HEK293T (cell line): Measurements from ENCODE around the gene ACP3.
"Not testable (repeated sequence)": the region's sequence is repeated elsewhere in the genome, so short reads cannot be mapped to it uniquely, and the experiment has no call there.

Experiments used
- ARNT ChIP-seq: fragments of 450-650 bp; IDR thresholded peaks from 2 replicates; pipeline ENCODE4 v1.6.1; 2017; ENCODE audit warnings: mild to moderate bottlenecking
- BHLHE40 ChIP-seq: fragments of 450-650 bp; IDR thresholded peaks from 2 replicates; pipeline ENCODE4 v1.6.1; 2016; ENCODE audit warnings: mild to moderate bottlenecking, moderate library complexity, borderline replicate concordance
- CTBP1 ChIP-seq: fragments of 450-650 bp; IDR thresholded peaks from 2 replicates; pipeline ENCODE4 v1.6.1; 2016; ENCODE audit warnings: borderline replicate concordance
- ELF4 ChIP-seq: fragments of 450-650 bp; IDR thresholded peaks from 2 replicates; pipeline ENCODE4 v1.6.1; 2017; ENCODE audit warnings: antibody characterized with exemption
- FOXM1 ChIP-seq: fragments of 450-650 bp; IDR thresholded peaks from 2 replicates; pipeline ENCODE4 v1.6.1; 2017; ENCODE audit warnings: mild to moderate bottlenecking, borderline replicate concordance
- HDGF ChIP-seq: fragments of 450-650 bp; IDR thresholded peaks from 2 replicates; pipeline ENCODE4 v1.6.1; 2017; ENCODE audit warnings: antibody characterized with exemption, borderline replicate concordance
- L3MBTL2 ChIP-seq: fragments of 450-650 bp; conservative IDR thresholded peaks from 2 replicates; pipeline ENCODE4 v1.6.1; 2016; ENCODE audit warnings: mild to moderate bottlenecking
- LEF1 ChIP-seq: fragments of 450-650 bp; IDR thresholded peaks from 2 replicates; pipeline ENCODE4 v1.6.1; 2017; ENCODE audit warnings: mild to moderate bottlenecking, borderline replicate concordance
- NFRKB ChIP-seq: fragments of 450-650 bp; IDR thresholded peaks from 2 replicates; pipeline ENCODE4 v1.6.1; 2016; ENCODE audit warnings: mild to moderate bottlenecking, moderate library complexity
- SP1 ChIP-seq: fragments of 450-650 bp; IDR thresholded peaks from 2 replicates; pipeline ENCODE4 v1.6.1; 2017
- SUZ12 ChIP-seq: fragments of 450-650 bp; IDR thresholded peaks from 2 replicates; pipeline ENCODE4 v1.6.1; 2016; ENCODE audit warnings: mild to moderate bottlenecking
- TARDBP ChIP-seq: fragments of 450-650 bp; IDR thresholded peaks from 2 replicates; pipeline ENCODE4 v1.6.1; 2016
- ZNF384 ChIP-seq: fragments of 450-650 bp; IDR thresholded peaks from 2 replicates; pipeline ENCODE4 v1.6.1; 2016
- TF ChIP-seq, protein P1 (sequence below): fragments of 450-650 bp; IDR thresholded peaks from 2 replicates; pipeline ENCODE4 v1.6.1; 2016

GRCh38 chr3:132396776-132397175 lies 79.6 kb downstream of the ACP3 start:
- TF ChIP-seq, protein P1, sequence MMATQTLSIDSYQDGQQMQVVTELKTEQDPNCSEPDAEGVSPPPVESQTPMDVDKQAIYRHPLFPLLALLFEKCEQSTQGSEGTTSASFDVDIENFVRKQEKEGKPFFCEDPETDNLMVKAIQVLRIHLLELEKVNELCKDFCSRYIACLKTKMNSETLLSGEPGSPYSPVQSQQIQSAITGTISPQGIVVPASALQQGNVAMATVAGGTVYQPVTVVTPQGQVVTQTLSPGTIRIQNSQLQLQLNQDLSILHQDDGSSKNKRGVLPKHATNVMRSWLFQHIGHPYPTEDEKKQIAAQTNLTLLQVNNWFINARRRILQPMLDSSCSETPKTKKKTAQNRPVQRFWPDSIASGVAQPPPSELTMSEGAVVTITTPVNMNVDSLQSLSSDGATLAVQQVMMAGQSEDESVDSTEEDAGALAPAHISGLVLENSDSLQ = not testable (repeated sequence)
- TF ChIP-seq SUZ12, L3MBTL2, BHLHE40, HDGF, ELF4, SP1, CTBP1, FOXM1, TARDBP, LEF1, ZNF384, ARNT, NFRKB: not testable (repeated sequence)
